ENCODE measurements around the gene RNF10. TPM values are rescaled to one million over a fixed set of nuclear protein-coding genes. Genes with fewer than 3 reads are reported as not detected.
"Not testable (repeated sequence)": the region's sequence is repeated elsewhere in the genome, so short reads cannot be mapped to it uniquely, and the experiment has no call there.

Gene RNF10
- total RNA-seq, 4 donors from 2014 or later, result 152 to 282 (median 247) TPM

DNA sequence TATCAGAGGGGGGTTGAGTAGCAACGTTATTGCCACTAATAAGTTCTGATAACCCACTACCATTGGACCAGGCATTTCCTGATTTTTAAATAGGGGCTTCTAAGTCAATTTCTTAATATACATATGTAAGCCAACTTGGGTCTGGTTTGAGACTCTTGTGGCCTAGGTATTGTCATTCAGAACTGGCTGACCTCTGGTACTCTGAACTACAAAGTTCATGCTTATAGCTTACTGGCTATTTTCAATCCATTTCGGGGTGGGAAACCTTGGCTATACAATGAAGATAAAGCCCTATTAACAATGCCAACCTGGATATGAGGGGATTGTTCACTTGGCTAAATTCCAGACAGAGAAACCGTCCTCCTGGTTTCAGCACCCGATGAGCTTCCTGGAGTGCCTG, 29.6 kb upstream of the RNF10 start:
- H3K4me3 ChIP-seq, result no peak overlapping the region
- no peak for TF ChIP-seq POLR2A (IDR thresholded peaks at IDR 0.05)
- TF ChIP-seq, protein P1, sequence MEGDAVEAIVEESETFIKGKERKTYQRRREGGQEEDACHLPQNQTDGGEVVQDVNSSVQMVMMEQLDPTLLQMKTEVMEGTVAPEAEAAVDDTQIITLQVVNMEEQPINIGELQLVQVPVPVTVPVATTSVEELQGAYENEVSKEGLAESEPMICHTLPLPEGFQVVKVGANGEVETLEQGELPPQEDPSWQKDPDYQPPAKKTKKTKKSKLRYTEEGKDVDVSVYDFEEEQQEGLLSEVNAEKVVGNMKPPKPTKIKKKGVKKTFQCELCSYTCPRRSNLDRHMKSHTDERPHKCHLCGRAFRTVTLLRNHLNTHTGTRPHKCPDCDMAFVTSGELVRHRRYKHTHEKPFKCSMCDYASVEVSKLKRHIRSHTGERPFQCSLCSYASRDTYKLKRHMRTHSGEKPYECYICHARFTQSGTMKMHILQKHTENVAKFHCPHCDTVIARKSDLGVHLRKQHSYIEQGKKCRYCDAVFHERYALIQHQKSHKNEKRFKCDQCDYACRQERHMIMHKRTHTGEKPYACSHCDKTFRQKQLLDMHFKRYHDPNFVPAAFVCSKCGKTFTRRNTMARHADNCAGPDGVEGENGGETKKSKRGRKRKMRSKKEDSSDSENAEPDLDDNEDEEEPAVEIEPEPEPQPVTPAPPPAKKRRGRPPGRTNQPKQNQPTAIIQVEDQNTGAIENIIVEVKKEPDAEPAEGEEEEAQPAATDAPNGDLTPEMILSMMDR (IDR thresholded peaks at IDR 0.05 in 4 of 5, conservative IDR thresholded peaks at IDR 0.05 in 1 of 5), result no peak
- DNase-seq (no peak), ATAC-seq (no peak)
- no peak overlapping the region for H3K27ac ChIP-seq
- in situ Hi-C loops (cut with MboI; ENCODE audit: low sequenced_read_pairs in 4 of 4) (no loop called here), intact Hi-C loops (cut with DNase I; ENCODE audit: low total_unique reads) (no loop called here)
- no peaks in the 10 kb centered on the region for H3K4me1 ChIP-seq
- H3K27me3 ChIP-seq, result no peaks in the 10 kb centered on the region
- H3K9me3 ChIP-seq, result no peaks in the 10 kb centered on the region
- peaks cover 0 to 56% of the 10 kb centered on the region in 2 donors for H3K36me3 ChIP-seq

- Histone ChIP-seq H3K9me3 (no peaks in the 10 kb centered on the region), H3K36me3 (peaks cover 0 to 68% of the 10 kb centered on the region in 2 donors), H3K4me1 (no peaks in the 10 kb centered on the region), H3K27me3 (no peaks in the 10 kb centered on the region), H3K27ac (no peak overlapping the region), H3K4me3 (no peak overlapping the region)
- TF ChIP-seq, protein P1 (IDR thresholded peaks at IDR 0.05 in 4 of 5, conservative IDR thresholded peaks at IDR 0.05 in 1 of 5), result no peak
- no peak for TF ChIP-seq POLR2A (IDR thresholded peaks at IDR 0.05)
- no peak for DNase-seq
- in situ Hi-C loops (cut with MboI; ENCODE audit: low sequenced_read_pairs in 4 of 4) (no loop called here), intact Hi-C loops (cut with DNase I; ENCODE audit: low total_unique reads) (no loop called here)
- no peak for ATAC-seq
Observed at GRCh38 chr12:120508537-120508936, 25.6 kb upstream of the RNF10 start.

DNA sequence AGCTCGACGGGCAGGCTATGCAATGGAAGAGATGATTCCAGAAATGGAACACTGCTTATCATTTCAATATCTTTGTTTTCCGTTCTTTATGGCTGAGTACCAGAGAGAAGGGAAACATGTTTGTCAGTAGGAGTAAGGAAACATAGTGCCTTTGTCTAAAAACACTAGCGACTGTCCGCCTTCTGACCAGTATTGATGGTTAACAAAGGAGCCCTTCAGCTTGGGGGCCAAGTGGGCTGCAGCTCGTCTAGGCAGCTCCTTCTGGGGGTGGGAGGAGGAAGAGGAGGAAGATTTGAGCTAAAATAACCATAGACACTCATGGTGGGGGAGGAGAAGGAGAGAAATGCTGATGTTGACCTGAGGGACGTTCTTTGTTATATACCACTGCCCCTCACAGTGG, 20.2 kb upstream of the RNF10 start:
- Histone ChIP-seq H3K27ac (no peak overlapping the region), H3K27me3 (no peaks in the 10 kb centered on the region), H3K36me3 (peaks cover 0 to 66% of the 10 kb centered on the region in 2 donors), H3K4me3 (no peak overlapping the region), H3K9me3 (no peaks in the 10 kb centered on the region), H3K4me1 (no peaks in the 10 kb centered on the region)
- DNase-seq (no peak), ATAC-seq (no peak)
- intact Hi-C loops (cut with DNase I; ENCODE audit: low total_unique reads), result no loop called here
- TF ChIP-seq, protein P1 (IDR thresholded peaks at IDR 0.05 in 4 of 5, conservative IDR thresholded peaks at IDR 0.05 in 1 of 5), result no peak
- no peak for TF ChIP-seq POLR2A (IDR thresholded peaks at IDR 0.05)
- in situ Hi-C loops (cut with MboI; ENCODE audit: low sequenced_read_pairs in 4 of 4), result no loop called here

DNA sequence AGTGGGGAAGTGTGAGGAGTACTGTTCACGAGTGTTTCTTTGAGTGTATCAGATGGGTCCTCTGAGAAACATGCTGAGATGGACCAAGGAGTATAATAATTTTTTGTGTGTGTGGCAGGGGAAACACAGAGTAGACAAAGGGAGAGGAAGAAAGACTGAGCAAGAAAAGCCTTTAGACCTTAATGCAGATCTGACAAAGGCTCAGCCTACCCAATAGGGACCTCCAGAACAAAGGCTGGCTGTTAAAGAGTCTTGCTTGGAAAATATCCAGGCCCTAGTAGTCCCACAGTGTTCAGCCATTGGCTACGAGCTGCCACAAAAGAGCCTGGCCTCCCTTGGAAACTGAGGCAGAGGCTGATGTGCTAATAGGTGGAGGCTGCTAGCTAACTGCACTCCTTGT, 18.7 kb upstream of the RNF10 start:
- no peak for TF ChIP-seq POLR2A (IDR thresholded peaks at IDR 0.05)
- TF ChIP-seq, protein P1 (IDR thresholded peaks at IDR 0.05 in 4 of 5, conservative IDR thresholded peaks at IDR 0.05 in 1 of 5), result no peak
- DNase-seq, result no peak
- no peaks in the 10 kb centered on the region for H3K9me3 ChIP-seq
- H3K4me3 ChIP-seq, result no peak overlapping the region
- no peak overlapping the region for H3K27ac ChIP-seq
- in situ Hi-C loops (cut with MboI; ENCODE audit: low sequenced_read_pairs in 4 of 4) (no loop called here), intact Hi-C loops (cut with DNase I; ENCODE audit: low total_unique reads) (no loop called here)
- no peak for ATAC-seq
- no peaks in the 10 kb centered on the region for H3K4me1 ChIP-seq
- H3K27me3 ChIP-seq, result no peaks in the 10 kb centered on the region
- H3K36me3 ChIP-seq, result peaks cover 0 to 51% of the 10 kb centered on the region in 2 donors

DNA sequence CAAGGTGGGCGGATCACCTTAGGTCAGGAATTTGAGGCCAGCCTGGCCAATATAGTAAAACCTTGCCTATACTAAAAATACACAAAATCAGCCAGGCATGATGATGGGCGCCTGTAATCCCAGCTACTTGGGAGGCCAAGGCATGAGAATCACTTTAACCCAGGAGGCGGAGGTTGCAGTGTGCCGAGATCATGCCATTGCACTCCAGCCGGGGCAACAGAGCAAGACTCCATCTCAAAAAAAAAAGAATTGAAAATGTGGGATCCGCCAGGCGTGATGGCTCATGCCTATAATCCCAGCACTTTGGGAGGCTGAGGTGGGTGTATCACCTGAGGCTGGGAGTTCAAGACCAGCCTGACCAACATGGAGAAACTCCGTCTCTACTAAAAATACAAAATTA, 14.8 kb upstream of the RNF10 start:
- H3K9me3 ChIP-seq; ATAC-seq; H3K4me3 ChIP-seq; in situ Hi-C loops (cut with MboI; ENCODE audit: low sequenced_read_pairs in 4 of 4); H3K27me3 ChIP-seq; H3K27ac ChIP-seq; H3K4me1 ChIP-seq; intact Hi-C loops (cut with DNase I; ENCODE audit: low total_unique reads); DNase-seq: not testable (repeated sequence)
- H3K36me3 ChIP-seq, result peaks cover 0 to 23% of the 10 kb centered on the region in 2 donors

All from gastrocnemius medialis (tissue), 4 donors.